Thymus (tissue), 11 donors: ENCODE measurements around the gene MAGI2. TPM values are rescaled to one million over a fixed set of nuclear protein-coding genes. Genes with fewer than 3 reads are reported as not detected.

Source experiments
- DNase-seq, 9 donors: peaks; one replicate each; pipeline ENCODE4 v3.0.0-alpha.2; 2013; ENCODE audit warnings: low spot score in 9 of 9, low read depth in 6 of 9, missing footprints in 1 of 9
- H3K27ac ChIP-seq, 2 donors: one replicate each; pipeline ENCODE4 v1.5.1; 2013; ENCODE audit warnings: control low read depth in 1 of 2, low read depth in 1 of 2, low read length in 1 of 2, mild to moderate bottlenecking in 1 of 2, moderate library complexity in 1 of 2
- H3K27me3 ChIP-seq, 2 donors: one replicate each; pipeline ENCODE4 v1.5.1; 2013; ENCODE audit warnings: low read length in 1 of 2; ENCODE audit not compliant: control insufficient read depth in 2 of 2, insufficient read depth in 1 of 2
- H3K36me3 ChIP-seq, 2 donors: one replicate each; pipeline ENCODE4 v1.5.1; 2013; ENCODE audit warnings: low read length in 1 of 2, mild to moderate bottlenecking in 1 of 2, moderate library complexity in 1 of 2; ENCODE audit not compliant: control insufficient read depth in 2 of 2, insufficient read depth in 2 of 2
- H3K4me1 ChIP-seq, 2 donors: one replicate each; pipeline ENCODE4 v1.5.1; 2013; ENCODE audit warnings: low read length in 2 of 2; ENCODE audit not compliant: control insufficient read depth in 2 of 2, insufficient read depth in 2 of 2
- H3K4me3 ChIP-seq, 2 donors: one replicate each; pipeline ENCODE4 v1.5.1; 2013; ENCODE audit warnings: low read length in 2 of 2, control low read depth in 1 of 2, mild to moderate bottlenecking in 1 of 2
- H3K9me3 ChIP-seq, 2 donors: one replicate each; pipeline ENCODE4 v1.5.1; 2013; ENCODE audit warnings: low read length in 1 of 2, mild to moderate bottlenecking in 1 of 2; ENCODE audit not compliant: control insufficient read depth in 2 of 2, insufficient read depth in 1 of 2
- WGBS: extraction: QIAGEN DNeasy Blood & Tissue Kit; methylation state at CpG from one replicate; pipeline ENCODE4 v1.1.7; 2013; 5-methylcytosine and 5-hydroxymethylcytosine counted together
- polyA plus RNA-seq: library from polyadenylated mRNA; stranded (reverse); fragments of 200-250 nt; gene quantifications from one replicate; pipeline ENCODE4 v1.2.3, GENCODE V29; 2013
- total RNA-seq: library from RNA; stranded (reverse); fragments of 120-200 nt; gene quantifications from one replicate; pipeline ENCODE4 v1.2.4, GENCODE V29; 2013
- donor health status: healthy.

The MAGI2 gene
- total and polyA plus RNA-seq, 2 donors = 0.42 to 1.7 TPM

DNA sequence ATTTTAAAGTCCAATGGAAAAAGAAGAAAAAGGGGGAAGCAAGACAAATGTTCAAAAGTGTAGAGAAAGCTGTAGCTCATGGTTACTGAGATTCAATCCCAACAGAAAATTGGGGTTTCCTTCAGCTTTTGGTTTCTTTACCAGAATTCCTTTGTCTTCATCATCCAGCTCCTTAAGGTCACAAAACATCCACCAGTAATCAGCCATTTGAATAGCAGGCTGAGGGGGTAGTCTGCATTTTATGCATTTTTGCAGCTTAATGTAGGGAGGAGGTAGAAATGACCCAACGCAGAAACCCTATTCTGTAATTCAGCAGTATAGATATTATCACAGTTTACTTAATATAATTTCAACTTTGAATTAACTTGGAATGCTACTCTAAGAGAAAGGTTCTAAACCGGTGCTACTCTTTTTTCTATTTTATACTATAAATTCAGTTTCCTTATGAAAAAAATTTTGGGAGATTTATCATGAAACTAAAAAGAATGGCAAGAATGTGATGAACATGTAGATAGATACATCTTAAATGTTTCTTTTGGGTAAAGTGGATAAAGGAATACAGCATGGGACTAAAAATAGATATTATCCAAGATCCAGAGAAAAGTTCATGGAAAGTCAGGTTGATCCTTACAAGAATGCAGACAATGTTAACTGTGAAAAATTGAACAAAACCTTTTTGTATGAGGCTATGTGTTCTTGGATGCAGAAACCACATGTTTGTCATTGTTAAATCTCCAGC, 1058.0 kb downstream of the MAGI2 start:
- no peak for DNase-seq
- Histone ChIP-seq H3K4me1 (no peaks in the 10 kb centered on the region), H3K27me3 (no peaks in the 10 kb centered on the region), H3K27ac (no peak overlapping the region), H3K4me3 (no peak overlapping the region), H3K9me3 (no peaks in the 10 kb centered on the region), H3K36me3 (no peaks in the 10 kb centered on the region)
- WGBS = 90% methylated on average over 2 of the region's 2 CpGs

DNA sequence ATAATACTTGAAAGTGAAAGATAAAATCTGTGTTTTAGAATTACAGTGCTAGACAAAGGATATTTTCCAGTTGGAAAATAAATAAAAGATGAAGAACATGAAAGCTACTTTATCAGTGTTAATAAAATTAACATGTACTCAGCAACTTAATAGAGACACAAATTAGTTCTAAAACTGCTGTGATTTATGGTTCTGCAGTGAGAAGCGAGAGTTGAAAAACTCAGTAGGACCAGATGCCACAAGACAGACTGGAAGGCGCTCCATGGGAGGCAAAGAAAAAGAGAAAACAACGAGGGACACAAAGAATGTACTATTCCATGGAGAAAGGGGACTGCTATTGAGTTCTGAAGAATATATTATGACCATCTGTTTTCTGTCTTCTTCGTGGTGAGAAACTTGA, 1064.4 kb downstream of the MAGI2 start:
- no peaks in the 10 kb centered on the region for H3K9me3 ChIP-seq

DNA sequence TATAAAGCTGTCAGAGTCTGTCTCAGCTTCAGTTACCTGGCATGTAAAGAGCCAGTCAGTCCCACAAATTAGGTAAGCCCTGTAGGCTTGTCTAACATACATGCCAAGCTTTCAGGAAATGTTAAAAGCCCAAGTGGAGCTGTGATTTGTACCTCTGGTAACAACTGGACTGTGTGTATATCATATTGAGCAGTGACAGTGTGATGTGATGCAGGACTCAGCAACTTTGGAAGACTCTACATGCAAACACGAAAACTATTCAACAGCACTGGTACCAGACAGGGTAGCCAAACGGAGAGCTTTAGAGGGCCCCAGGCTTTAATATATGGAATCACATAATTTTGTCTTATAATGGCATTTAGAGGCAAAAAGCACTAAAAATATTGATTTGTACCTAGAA, 1066.9 kb downstream of the MAGI2 start:
- Histone ChIP-seq H3K4me1 (no peaks in the 10 kb centered on the region), H3K27me3 (no peaks in the 10 kb centered on the region), H3K36me3 (no peaks in the 10 kb centered on the region), H3K27ac (no peak overlapping the region), H3K9me3 (no peaks in the 10 kb centered on the region), H3K4me3 (no peak overlapping the region)
- WGBS = 88% methylated on average over 2 of the region's 2 CpGs
- no peak for DNase-seq

More for the DNA sequence above, 1064.4 kb downstream of the MAGI2 start:
- Histone ChIP-seq H3K27ac (no peak overlapping the region), H3K36me3 (no peaks in the 10 kb centered on the region), H3K4me3 (no peak overlapping the region), H3K27me3 (no peaks in the 10 kb centered on the region), H3K4me1 (no peaks in the 10 kb centered on the region)
- WGBS = 80% methylated on average over 4 of the region's 4 CpGs
- DNase-seq = no peak

DNA sequence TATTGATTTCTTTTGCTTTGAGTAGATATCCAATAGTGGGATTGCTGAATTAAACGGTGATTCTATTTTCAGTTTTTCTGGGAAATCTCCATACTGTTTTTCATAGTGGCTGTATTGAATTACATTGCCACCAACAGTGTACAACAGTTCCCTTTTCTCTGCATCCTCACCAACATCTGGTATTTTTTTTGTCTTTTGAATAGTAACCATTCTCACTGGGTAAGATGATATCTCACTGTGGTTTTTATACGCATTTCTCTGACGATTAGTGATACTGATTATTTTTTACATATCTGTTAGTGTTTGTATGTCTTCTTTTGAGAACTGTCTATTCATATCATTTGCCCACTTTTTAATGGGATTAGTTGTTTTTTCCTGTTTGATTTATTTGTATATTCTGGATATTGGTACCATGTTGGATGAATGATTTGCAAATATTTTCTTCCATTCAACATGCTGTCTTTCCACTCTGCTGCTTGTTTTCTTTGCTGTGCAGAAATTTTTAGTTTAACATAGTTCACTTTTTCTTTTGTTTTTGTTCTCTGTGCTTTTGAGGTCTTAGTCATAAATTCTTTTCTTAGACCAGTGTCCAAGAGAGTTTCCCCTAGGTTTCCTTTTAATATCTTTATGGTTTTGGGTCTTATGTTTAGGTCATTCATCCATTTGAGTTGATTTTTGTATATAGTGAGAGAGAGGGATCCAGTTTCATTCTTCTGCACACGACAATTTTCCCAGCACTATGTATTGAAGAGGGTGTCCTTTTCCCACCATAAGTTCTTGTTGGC, 1070.2 kb downstream of the MAGI2 start:
- Histone ChIP-seq H3K27ac (no peak overlapping the region), H3K36me3 (no peaks in the 10 kb centered on the region), H3K9me3 (no peaks in the 10 kb centered on the region), H3K4me3 (no peak overlapping the region), H3K27me3 (no peaks in the 10 kb centered on the region), H3K4me1 (no peaks in the 10 kb centered on the region)
- WGBS = 81% methylated on average over 4 of the region's 4 CpGs
- DNase-seq = no peak

DNA sequence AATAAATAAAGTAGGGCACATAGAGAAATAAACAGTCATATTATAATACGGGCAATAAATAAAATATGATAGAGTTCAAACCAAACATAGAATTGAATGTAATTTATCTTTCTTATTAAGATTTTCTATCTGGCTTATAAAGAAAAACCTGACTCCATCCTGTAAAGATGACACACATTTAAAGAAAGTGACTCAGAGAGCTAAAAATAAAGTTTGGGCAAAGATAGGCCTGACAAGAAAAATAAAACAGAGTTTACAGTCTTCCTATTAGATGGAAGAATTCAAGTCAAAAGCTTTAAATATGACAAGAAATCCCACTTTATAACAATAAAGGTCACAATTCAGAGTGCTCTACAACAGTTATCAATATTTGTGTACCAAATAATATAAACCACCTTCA, 1074.3 kb downstream of the MAGI2 start:
- no peak overlapping the region for H3K4me3 ChIP-seq
- H3K27me3 ChIP-seq = no peaks in the 10 kb centered on the region
- no peaks in the 10 kb centered on the region for H3K36me3 ChIP-seq
- H3K9me3 ChIP-seq = no peaks in the 10 kb centered on the region
- no peaks in the 10 kb centered on the region for H3K4me1 ChIP-seq
- WGBS = 99% methylated on average over 1 of the region's 1 CpG
- DNase-seq = no peak
- no peak overlapping the region for H3K27ac ChIP-seq

DNA sequence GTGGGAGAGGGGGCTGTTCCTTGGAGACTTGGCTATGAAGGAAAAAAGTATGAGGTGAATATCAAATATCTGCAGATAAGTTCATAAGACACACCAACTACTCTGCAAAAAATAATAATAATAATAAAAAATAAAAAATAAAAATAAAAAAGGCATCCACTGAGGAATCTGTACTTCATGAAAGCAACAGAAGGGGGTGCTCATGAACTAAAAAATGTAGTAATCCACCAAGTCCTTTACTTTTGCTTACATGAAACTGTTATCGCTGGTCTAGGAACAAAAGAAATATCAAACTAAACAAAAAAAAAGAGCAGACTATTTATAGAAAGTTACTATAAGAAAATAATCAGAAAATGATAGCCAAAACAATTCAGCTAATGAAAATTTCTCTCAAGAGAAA, 1075.9 kb downstream of the MAGI2 start:
- H3K27ac ChIP-seq = no peak overlapping the region
- WGBS = 95% methylated on average over 1 of the region's 1 CpG
- H3K27me3 ChIP-seq = no peaks in the 10 kb centered on the region
- no peaks in the 10 kb centered on the region for H3K36me3 ChIP-seq
- H3K4me3 ChIP-seq = no peak overlapping the region
- no peaks in the 10 kb centered on the region for H3K9me3 ChIP-seq
- no peak for DNase-seq
- no peaks in the 10 kb centered on the region for H3K4me1 ChIP-seq

DNA sequence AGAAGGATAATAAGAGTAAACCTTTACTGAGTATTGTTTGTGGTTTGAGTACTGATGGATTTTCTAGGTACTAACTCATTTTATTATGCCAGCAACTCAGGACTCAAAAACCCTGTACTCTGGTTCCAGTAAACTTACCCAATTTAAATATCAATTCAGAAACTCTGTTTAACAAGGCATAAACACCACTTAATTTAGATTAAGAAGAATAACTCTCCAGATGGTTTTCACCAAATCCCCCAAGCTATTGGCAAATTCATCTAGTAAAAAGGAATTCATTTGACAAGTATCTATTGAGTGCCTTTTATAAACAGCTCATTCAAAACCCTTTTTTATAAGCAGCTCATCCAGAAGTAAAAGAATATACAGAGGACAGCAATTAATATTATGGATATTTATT, 1082.5 kb downstream of the MAGI2 start:
- Histone ChIP-seq H3K4me3 (no peak overlapping the region), H3K27me3 (no peaks in the 10 kb centered on the region), H3K9me3 (no peaks in the 10 kb centered on the region), H3K4me1 (no peaks in the 10 kb centered on the region), H3K36me3 (no peaks in the 10 kb centered on the region), H3K27ac (no peak overlapping the region)
- no peak for DNase-seq

DNA sequence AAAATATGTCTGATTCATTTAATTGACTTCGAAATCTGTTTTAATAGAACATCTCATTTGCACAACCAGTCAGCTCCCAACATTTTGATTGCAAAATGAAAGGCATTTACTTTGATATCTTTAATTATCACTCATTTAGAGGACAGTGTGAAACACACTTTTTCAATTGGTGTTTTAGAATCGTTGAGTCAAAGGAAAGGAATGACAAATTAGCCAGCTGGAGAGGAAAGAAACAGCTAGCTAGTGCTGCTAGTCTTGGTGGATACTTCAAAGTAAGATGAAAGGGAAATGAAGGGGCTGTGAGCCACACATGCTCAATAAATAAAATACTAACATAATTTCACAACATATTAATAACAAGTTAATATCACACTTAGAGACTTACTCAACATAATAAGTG, 1084.7 kb downstream of the MAGI2 start:
- Histone ChIP-seq H3K27ac (no peak overlapping the region), H3K36me3 (no peaks in the 10 kb centered on the region), H3K4me3 (no peak overlapping the region), H3K9me3 (no peaks in the 10 kb centered on the region), H3K4me1 (no peaks in the 10 kb centered on the region), H3K27me3 (no peaks in the 10 kb centered on the region)
- 70% methylated on average over 2 of the region's 2 CpGs for WGBS
- DNase-seq = no peak

DNA sequence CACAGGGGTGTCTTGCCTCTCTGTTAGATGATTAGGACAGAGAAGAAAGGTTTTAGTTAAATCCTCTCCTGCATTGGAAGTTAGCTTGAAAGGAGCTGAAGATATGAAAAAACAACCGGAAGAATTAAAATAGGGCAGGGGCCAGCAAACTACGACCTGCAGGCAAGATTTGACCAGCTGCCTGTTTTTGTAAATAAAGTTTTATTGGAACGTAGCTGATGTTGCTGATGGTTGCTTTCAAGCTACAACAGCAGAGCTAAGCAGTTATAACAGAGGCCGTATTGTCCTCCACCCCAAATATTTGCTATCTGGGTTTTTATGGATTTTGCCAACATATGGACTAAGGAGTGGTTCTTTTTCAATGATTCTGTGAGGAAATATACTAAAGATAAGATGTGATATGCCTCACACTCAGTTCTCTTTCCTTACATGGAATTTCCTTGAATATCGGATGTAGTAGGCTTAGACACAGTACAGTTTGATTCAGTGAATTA, 1086.1 kb downstream of the MAGI2 start:
- no peak for DNase-seq
- H3K9me3 ChIP-seq = no peaks in the 10 kb centered on the region
- WGBS = 95% methylated on average over 5 of the region's 5 CpGs
- no peaks in the 10 kb centered on the region for H3K36me3 ChIP-seq
- H3K4me1 ChIP-seq = no peaks in the 10 kb centered on the region
- H3K27ac ChIP-seq = no peak overlapping the region
- H3K4me3 ChIP-seq = no peak overlapping the region
- H3K27me3 ChIP-seq = no peaks in the 10 kb centered on the region
